GM08714 (cell line): ENCODE results near the gene THOC5.

Experiments
- H3K4me3 ChIP-seq: fragments of 200-500 bp; sonication (Bioruptor generic); 2 replicates; pipeline ENCODE4 v1.5.1; 2014; ENCODE audit warnings: mild to moderate bottlenecking, low read length, inconsistent platforms
- ZNF274 ChIP-seq: IDR thresholded peaks from 2 replicates; pipeline ENCODE4 v1.6.1; 2012; ENCODE audit warnings: mild to moderate bottlenecking, low read depth, low read length

THOC5 gene

GRCh38 chr22:29531419-29531818, 22.1 kb downstream of the THOC5 start:
- no peak for TF ChIP-seq ZNF274

GRCh38 chr22:29530716-29531115, 22.8 kb downstream of the THOC5 start:
- H3K4me3 ChIP-seq = no peak overlapping the region
- no peak for TF ChIP-seq ZNF274

More at GRCh38 chr22:29531419-29531818, 22.1 kb downstream of the THOC5 start:
- no peak overlapping the region for H3K4me3 ChIP-seq

GRCh38 chr22:29528144-29528543, 25.4 kb downstream of the THOC5 start:
- no peak overlapping the region for H3K4me3 ChIP-seq
- TF ChIP-seq ZNF274 = no peak

- H3K4me3 ChIP-seq = no peak overlapping the region
- no peak for TF ChIP-seq ZNF274
Observed at GRCh38 chr22:29524442-29525191, 28.9 kb downstream of the THOC5 start.

- no peak for TF ChIP-seq ZNF274
- H3K4me3 ChIP-seq = no peak overlapping the region
Observed at GRCh38 chr22:29523761-29524160, 29.8 kb downstream of the THOC5 start.

GRCh38 chr22:29521526-29521925, 32.0 kb downstream of the THOC5 start:
- no peak overlapping the region for H3K4me3 ChIP-seq
- TF ChIP-seq ZNF274 = no peak

- H3K4me3 ChIP-seq = no peak overlapping the region
- TF ChIP-seq ZNF274 = no peak
Observed at GRCh38 chr22:29520851-29521250, 32.7 kb downstream of the THOC5 start.

- no peak overlapping the region for H3K4me3 ChIP-seq
- no peak for TF ChIP-seq ZNF274
Observed at GRCh38 chr22:29519996-29520395, 33.6 kb downstream of the THOC5 start.

GRCh38 chr22:29518427-29518826, 35.1 kb downstream of the THOC5 start:
- TF ChIP-seq ZNF274 = no peak
- no peak overlapping the region for H3K4me3 ChIP-seq

GRCh38 chr22:29517215-29517908, 36.2 kb downstream of the THOC5 start:
- H3K4me3 ChIP-seq = no peak overlapping the region
- TF ChIP-seq ZNF274 = no peak

- no peak overlapping the region for H3K4me3 ChIP-seq
- no peak for TF ChIP-seq ZNF274
Observed at GRCh38 chr22:29512031-29512430, 41.5 kb downstream of the THOC5 start.

- H3K4me3 ChIP-seq = no peak overlapping the region
- TF ChIP-seq ZNF274 = no peak
Observed at GRCh38 chr22:29511126-29511862, 42.3 kb downstream of the THOC5 start.

GRCh38 chr22:29510542-29510941, 43.0 kb downstream of the THOC5 start:
- no peak overlapping the region for H3K4me3 ChIP-seq
- TF ChIP-seq ZNF274 = no peak

- no peak overlapping the region for H3K4me3 ChIP-seq
- TF ChIP-seq ZNF274 = no peak
Observed at GRCh38 chr22:29509815-29510214, 43.7 kb downstream of the THOC5 start.

- H3K4me3 ChIP-seq = no peak overlapping the region
- TF ChIP-seq ZNF274 = no peak
Observed at GRCh38 chr22:29509298-29509697, 44.3 kb downstream of the THOC5 start.
